Measurements from ENCODE around the gene ARFGAP3.

ARFGAP3 gene

DNA sequence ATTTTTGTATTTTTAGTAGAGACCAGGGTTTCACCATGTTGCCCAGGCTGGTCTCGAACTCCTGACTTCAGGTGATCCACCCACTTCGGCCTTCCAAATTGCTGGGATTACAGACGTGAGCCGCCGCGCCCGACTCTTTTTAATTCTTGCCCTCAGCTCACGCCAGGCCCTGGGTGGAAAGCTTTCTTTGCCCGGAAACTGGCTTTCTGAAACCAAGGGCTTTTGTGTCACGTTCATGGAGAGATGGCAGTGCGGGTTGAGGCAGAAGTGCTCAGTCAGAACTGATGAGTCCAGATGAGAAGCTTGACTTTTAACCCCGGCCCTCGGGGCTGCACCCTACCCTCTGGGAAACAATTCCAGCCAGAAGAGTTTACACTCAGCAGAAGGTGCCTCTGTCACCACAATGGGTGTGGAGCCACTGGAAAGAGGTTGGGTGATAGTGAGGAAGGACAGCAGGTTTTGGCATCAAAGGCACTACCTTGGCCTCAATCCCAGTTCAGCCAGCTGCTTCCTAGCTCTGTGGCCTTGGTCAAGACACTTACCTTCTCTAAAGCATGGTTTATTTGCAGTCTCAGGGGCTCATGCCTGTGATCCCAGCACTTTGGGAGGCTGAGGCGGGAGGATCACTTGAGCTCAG lies 890 bp upstream of the ARFGAP3 start:
- DNase-seq: no peak

GRCh38 chr22:42856179-42856864 lies 751 bp downstream of the ARFGAP3 start:
- DNase-seq: peak; percentile 26

- no peak for DNase-seq
Observed at GRCh38 chr22:42855721-42856120, 1.4 kb downstream of the ARFGAP3 start.

GRCh38 chr22:42855211-42855610 lies 1.9 kb downstream of the ARFGAP3 start:
- DNase-seq: no peak

GRCh38 chr22:42848941-42849550 lies 8.0 kb downstream of the ARFGAP3 start:
- no peak for DNase-seq

DNA sequence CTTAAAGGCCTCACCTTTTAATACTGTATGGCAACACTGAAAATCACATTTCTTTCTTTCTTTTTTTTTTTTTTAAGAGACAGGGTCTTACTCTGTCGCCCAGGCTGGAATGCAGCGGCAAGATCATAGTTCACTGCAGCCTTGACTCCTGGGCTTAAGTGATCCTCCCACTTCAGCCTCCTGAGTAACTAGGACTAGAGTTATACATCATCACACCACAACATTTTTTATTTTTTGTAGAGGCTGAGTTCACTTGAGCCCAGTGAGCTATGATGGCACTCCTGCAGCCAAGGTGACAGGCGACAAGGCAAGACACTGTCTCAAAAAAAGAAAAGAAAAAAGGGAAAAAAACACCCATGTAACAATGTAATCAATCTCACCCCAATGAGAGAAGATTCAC lies 10.0 kb downstream of the ARFGAP3 start:
- DNase-seq: no peak

DNA sequence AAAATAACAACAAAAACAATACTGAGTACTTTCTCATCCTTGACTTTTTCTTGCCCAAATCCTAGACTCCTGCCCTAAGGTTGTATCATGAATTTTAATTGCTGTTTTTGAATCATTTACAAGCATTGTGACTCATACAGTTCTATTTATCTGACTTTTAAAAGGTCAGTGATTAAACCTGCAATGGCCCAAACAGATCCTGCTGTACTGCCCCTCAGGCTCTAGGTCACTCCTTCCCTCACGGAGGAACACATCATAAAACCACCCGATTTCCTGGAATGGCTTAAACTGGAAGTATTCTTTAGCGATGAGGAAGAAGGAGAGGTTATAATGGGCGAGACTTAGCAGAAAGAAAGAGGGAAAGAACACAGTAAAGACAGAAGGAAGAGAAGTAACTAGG lies 12.3 kb downstream of the ARFGAP3 start:
- no peak for DNase-seq

- DNase-seq: no peak
Observed at GRCh38 chr22:42842658-42843370, 14.3 kb downstream of the ARFGAP3 start.

- DNase-seq: no peak
Observed at GRCh38 chr22:42841444-42841843, 15.6 kb downstream of the ARFGAP3 start.

DNA sequence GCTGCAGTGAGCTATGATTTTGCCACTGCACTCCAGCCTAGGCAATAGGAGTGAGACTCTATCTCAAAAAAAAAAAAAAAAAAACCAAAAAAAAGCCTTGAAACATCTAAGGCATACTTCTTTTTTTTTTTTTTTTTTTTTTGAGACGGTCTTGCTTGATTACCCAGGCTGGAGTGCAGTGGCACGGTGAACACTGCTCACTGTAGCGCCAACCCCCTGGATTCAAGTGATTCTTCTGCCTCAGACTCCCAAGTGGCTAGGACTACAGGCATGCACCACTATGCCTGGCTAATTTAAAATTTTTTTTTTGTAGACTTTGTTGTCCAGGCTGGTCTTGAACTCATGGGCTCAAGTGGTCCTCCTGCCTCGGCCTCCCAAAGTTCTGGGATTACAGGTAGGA lies 19.5 kb downstream of the ARFGAP3 start:
- no peak for DNase-seq

- no peak for DNase-seq
Observed at GRCh38 chr22:42836026-42836425, 21.0 kb downstream of the ARFGAP3 start.

GRCh38 chr22:42834177-42834949 lies 22.7 kb downstream of the ARFGAP3 start:
- no peak for DNase-seq

DNA sequence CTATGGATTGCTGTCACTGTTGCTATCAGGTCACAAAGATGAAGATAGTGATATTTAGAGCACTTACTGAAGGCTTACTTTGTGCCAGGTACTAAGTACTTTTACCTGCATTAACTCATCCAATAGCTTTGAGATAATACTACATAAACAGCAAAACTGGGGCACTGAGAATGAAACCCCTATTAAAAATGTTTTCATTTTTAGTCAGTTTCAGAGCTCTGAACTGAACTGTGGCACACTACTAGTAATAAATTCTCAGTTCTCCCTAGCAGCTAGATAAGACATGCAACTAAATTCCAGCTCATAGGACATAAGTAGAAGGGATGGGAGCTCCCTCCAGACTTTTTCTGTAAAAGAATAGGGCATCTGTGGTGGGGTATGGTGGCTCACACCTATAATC lies 24.0 kb downstream of the ARFGAP3 start:
- DNase-seq: no peak

DNA sequence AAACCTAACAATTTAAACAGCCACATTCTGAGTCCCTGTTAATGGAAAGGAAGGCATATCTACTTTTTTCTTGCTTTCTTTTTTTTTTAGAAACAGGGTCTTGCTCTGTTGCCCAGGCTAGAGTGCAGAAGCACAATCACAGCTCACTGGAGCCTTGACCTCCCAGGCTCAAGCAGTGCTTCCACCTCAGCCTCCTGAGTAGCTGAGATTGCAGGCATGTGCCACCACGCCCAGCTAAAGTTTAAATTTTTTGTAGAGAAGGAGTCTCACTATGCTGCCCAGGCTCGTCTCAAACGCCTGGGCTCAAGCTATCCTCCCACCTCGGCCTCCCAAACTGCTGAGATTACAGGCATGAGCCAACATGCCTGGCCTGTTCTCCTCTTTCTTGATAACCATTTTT lies 25.4 kb downstream of the ARFGAP3 start:
- no peak for DNase-seq

DNA sequence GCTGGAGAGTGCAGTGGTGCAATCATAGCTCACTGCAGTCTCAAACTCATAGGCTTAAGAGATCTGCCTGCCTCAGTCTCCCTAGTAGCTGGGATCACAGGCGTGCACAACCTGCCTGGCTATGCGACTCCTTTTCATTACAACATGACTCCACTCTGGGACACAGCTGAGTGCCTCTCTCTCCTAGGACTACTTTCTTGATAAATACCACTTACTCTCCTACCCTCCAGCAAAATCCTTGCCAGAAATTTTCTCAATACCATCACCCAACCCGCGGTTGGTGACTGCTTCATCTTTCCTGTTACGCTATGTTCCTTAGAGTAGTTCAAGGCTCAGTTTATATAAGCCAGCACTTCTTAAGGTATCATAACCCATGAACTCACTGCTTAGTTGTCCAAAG lies 26.9 kb downstream of the ARFGAP3 start:
- no peak for DNase-seq

DNA sequence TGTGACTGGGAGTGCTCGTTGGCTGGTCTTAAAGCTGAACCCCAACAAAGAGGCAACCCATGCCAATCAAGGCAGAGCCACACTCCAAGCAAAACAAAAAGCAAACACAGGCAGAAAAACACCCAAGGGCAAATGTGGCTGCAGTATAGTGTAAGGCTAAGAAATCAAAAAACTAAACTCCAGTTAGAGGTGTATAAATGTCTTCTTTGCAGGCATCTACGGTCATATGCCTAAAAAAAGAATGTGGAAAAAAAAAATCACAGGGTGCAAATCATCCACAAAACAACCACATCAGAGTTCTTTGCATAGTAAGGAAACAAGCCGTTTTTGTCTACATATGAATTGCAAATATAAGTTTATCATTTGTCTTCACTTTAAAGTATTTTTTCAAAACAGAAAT lies 27.8 kb downstream of the ARFGAP3 start:
- no peak for DNase-seq

- no peak for DNase-seq
Observed at GRCh38 chr22:42825796-42826195, 31.3 kb downstream of the ARFGAP3 start.

- no peak for DNase-seq
Observed at GRCh38 chr22:42821386-42821785, 35.7 kb downstream of the ARFGAP3 start.

DNA sequence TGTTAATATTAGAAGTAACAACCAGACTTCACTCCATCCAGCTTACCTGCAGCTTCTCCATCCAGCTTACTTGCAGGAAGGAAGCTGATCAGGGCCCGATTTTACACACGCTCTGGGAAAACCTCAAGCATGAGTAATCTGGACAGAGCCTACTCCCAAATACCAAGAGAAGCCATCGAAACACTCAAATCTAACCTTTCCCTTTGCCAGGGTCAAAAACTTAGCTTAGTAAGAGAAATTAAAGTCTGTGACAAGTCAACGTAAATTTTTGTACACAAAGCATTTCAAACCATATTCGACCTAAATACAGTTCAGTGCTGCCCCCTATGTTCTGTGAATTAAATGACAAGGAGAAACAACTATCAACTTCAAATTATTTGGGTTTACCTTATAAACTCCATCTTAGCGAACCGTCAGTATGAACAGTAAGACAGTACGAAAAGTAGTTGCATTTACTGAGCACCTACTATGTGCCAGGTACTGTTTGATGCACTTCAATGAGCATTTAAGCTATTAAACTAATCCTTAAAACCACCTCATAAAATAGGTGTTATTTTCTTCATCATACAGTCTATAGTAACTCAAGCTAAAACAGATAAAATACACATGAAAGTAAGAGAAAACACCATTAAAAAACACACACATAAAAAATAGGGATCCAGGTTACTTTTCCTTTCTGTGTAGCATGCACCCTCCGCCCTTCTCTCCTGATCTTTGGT lies 36.9 kb downstream of the ARFGAP3 start:
- DNase-seq: no peak

- DNase-seq: no peak
Observed at GRCh38 chr22:42819412-42820044, 37.5 kb downstream of the ARFGAP3 start.

DNA sequence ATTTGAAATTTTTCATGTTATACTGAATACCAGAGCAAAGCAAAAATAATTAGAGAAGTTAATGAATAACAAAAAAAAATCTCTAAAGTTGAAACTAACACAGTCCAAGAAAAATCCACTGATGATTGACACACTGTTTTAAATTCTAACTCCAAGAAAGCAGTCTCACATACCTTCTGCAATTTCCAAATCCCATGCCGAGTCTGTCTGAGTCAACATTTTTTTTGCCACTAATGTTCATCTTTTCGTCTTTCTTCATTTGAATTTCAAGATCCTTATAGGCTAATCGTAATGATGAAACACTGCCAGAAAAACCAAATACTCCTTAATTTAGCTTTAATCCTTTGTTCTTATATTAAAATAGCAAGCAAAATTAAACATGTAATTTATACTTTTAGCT lies 39.5 kb downstream of the ARFGAP3 start:
- DNase-seq: no peak

- no peak for DNase-seq
Observed at GRCh38 chr22:42816336-42816735, 40.7 kb downstream of the ARFGAP3 start.
